CD14-positive monocyte (primary cell): ENCODE measurements around the gene LTBP1. TPM values are rescaled to one million over a fixed set of nuclear protein-coding genes. Genes with fewer than 3 reads are reported as not detected.

Experiments used
- DNase-seq, 3 donors: peaks; one replicate each; pipeline ENCODE4 v3.0.0-alpha.2; 2011 to 2022
- H2AFZ ChIP-seq: 2 replicates; pipeline ENCODE4 v1.6.0; 2012; ENCODE audit warnings: mild to moderate bottlenecking, low read depth, low read length, inconsistent platforms; ENCODE audit not compliant: insufficient read depth, poor library complexity, severe bottlenecking
- H3K27ac ChIP-seq, 2 donors: 1 replicate in 1 of 2; 2 replicates in 1 of 2; pipeline ENCODE4 v1.5.1; 2012 to 2013; ENCODE audit warnings: low read length in 2 of 2, control low read depth in 1 of 2, inconsistent platforms in 1 of 2, low read depth in 1 of 2, mild to moderate bottlenecking in 1 of 2
- H3K27me3 ChIP-seq, 2 donors: one replicate each; pipeline versions ENCODE4 v1.6.0 to v1.6.1; 2011 to 2013; ENCODE audit warnings: low read length in 2 of 2; ENCODE audit not compliant: control insufficient read depth in 2 of 2, insufficient read depth in 2 of 2
- H3K36me3 ChIP-seq, 2 donors: replicated peaks in 1 of 2; 1 replicate in 1 of 2; 2 replicates in 1 of 2; pipeline versions ENCODE4 v1.5.1 to v1.6.1; 2012 to 2013; ENCODE audit warnings: low read length in 2 of 2, control low read depth in 1 of 2, inconsistent platforms in 1 of 2, mild to moderate bottlenecking in 1 of 2; ENCODE audit not compliant: insufficient read depth in 2 of 2, control insufficient read depth in 1 of 2
- H3K4me1 ChIP-seq, 2 donors: 1 replicate in 1 of 2; 2 replicates in 1 of 2; pipeline versions ENCODE4 v1.5.1 to v1.6.1; 2012 to 2013; ENCODE audit warnings: low read length in 2 of 2, control low read depth in 1 of 2, inconsistent platforms in 1 of 2, mild to moderate bottlenecking in 1 of 2, moderate library complexity in 1 of 2; ENCODE audit not compliant: insufficient read depth in 2 of 2, control insufficient read depth in 1 of 2
- H3K4me2 ChIP-seq: replicated peaks from 2 replicates; pipeline ENCODE3; 2012; ENCODE audit warnings: low read length, moderate library complexity, mild to moderate bottlenecking; ENCODE audit not compliant: poor library complexity, severe bottlenecking; ENCODE audit errors: extremely low read depth
- H3K4me3 ChIP-seq, 3 experiments: fragments of 200-600 bp in 1 of 3; sonication (generic) in 1 of 3; replicated peaks in 1 of 3; 1 replicate in 2 of 3; 2 replicates in 1 of 3; pipeline ENCODE4 v1.5.1; 2011 to 2013; ENCODE audit warnings: low read length in 3 of 3, mild to moderate bottlenecking in 3 of 3, control low read depth in 2 of 3, low read depth in 2 of 3, inconsistent platforms in 1 of 3, moderate library complexity in 1 of 3
- H3K79me2 ChIP-seq: 2 replicates; pipeline ENCODE4 v1.6.0; 2012; ENCODE audit warnings: mild to moderate bottlenecking, control low read depth, inconsistent platforms, low read length, moderate library complexity; ENCODE audit not compliant: insufficient read depth
- H3K9ac ChIP-seq: 2 replicates; pipeline ENCODE4 v1.6.0; 2017; ENCODE audit warnings: low read length, mild to moderate bottlenecking; ENCODE audit not compliant: insufficient read depth, poor library complexity, severe bottlenecking
- H3K9me3 ChIP-seq, 2 donors: replicated peaks in 1 of 2; 1 replicate in 1 of 2; 2 replicates in 1 of 2; pipeline versions ENCODE4 v1.5.1 to v1.6.1; 2012 to 2013; ENCODE audit warnings: low read length in 2 of 2, control low read depth in 1 of 2; ENCODE audit not compliant: control insufficient read depth in 1 of 2, insufficient read depth in 1 of 2
- H4K20me1 ChIP-seq: 2 replicates; pipeline ENCODE4 v1.6.0; 2012; ENCODE audit warnings: mild to moderate bottlenecking, low read length, control low read depth, moderate library complexity; ENCODE audit not compliant: insufficient read depth
- H3K27ac Mint-ChIP-seq, 7 donors: one replicate each; pipeline ENCODE4 v1.8.0; 2020; ENCODE audit warnings: mild to moderate bottlenecking in 7 of 7, mixed read lengths in 7 of 7, moderate library complexity in 6 of 7, inconsistent platforms in 2 of 7
- H3K27me3 Mint-ChIP-seq, 3 donors: one replicate each; pipeline ENCODE4 v1.8.0; 2021 to 2022; ENCODE audit warnings: low read depth in 3 of 3, mild to moderate bottlenecking in 3 of 3, mixed read lengths in 3 of 3, moderate library complexity in 3 of 3, inconsistent platforms in 1 of 3
- H3K36me3 Mint-ChIP-seq, 2 donors: one replicate each; pipeline ENCODE4 v1.8.0; 2020; ENCODE audit warnings: mixed read lengths in 2 of 2, inconsistent platforms in 1 of 2, mild to moderate bottlenecking in 1 of 2
- H3K4me1 Mint-ChIP-seq: one replicate; pipeline ENCODE4 v1.8.0; 2020; ENCODE audit warnings: mild to moderate bottlenecking, mixed read lengths
- H3K4me3 Mint-ChIP-seq, 2 donors: one replicate each; pipeline ENCODE4 v1.8.0; 2020; ENCODE audit warnings: mild to moderate bottlenecking in 2 of 2, mixed read lengths in 2 of 2, moderate library complexity in 1 of 2
- H3K9me3 Mint-ChIP-seq, 7 donors: one replicate each; pipeline ENCODE4 v1.8.0; 2020 to 2022; ENCODE audit warnings: mixed read lengths in 7 of 7, mild to moderate bottlenecking in 6 of 7, moderate library complexity in 6 of 7, inconsistent platforms in 2 of 7
- CTCF ChIP-seq: fragments of 200-600 bp; IDR thresholded peaks from one replicate; pipeline ENCODE4 v1.8.0; 2022; ENCODE audit warnings: antibody characterized with exemption, mild to moderate bottlenecking
- WGBS: methylation state at CpG from one replicate; pipeline ENCODE4 v1.1.5; 2013; ENCODE audit warnings: missing lambda C conversion rate; ENCODE audit not compliant: insufficient coverage; 5-methylcytosine and 5-hydroxymethylcytosine counted together
- intact Hi-C, 2 donors: fragments of 100-400 bp; cut with micrococcal nuclease; formaldehyde crosslinking; loops; one replicate each; pipeline versions ENCODE4 v1.15.0 to v1.15.1; 2023
- polyA plus RNA-seq, 3 donors: library from polyadenylated mRNA; depleted of rRNA in 1 of 3; unstranded in 2 of 3; stranded (reverse) in 1 of 3; fragments of 300-500 nt in 2 of 3; fragments of >200 nt in 1 of 3; fragmentation: Illumina TruSeq in 2 of 3; gene quantifications; 1 replicate in 2 of 3; 2 replicates in 1 of 3; pipeline ENCODE4 v1.2.3, GENCODE V29; 2012 to 2021

The LTBP1 gene
- polyA plus RNA-seq, 3 donors = 0.18 to 0.24 TPM; not detected in 1

- no peaks in the 10 kb centered on the region for H3K79me2 ChIP-seq
- no peak overlapping the region for H3K9ac ChIP-seq
- no peak for TF ChIP-seq CTCF
- DNase-seq = no peak
- no peaks in the 10 kb centered on the region for H3K27me3 ChIP-seq
- Mint-ChIP-seq H3K4me1 (no peaks in the 10 kb centered on the region), H3K27ac (no peak overlapping the region), H3K9me3 (peaks cover 0 to 14% (median 7%) of the 10 kb centered on the region in 7 donors), H3K4me3 (no peak overlapping the region), H3K27me3 (peaks cover 0 to 4% (median 3%) of the 10 kb centered on the region in 3 donors), H3K36me3 (no peaks in the 10 kb centered on the region)
- no peaks in the 10 kb centered on the region for H3K36me3 ChIP-seq
- no peak overlapping the region for H3K4me3 ChIP-seq
- H3K9me3 ChIP-seq = peaks cover 0 to 6% of the 10 kb centered on the region in 2 donors
- H3K4me1 ChIP-seq = no peaks in the 10 kb centered on the region
- H4K20me1 ChIP-seq = no peaks in the 10 kb centered on the region
- H2AFZ ChIP-seq = no peak overlapping the region
- intact Hi-C loops = no loop called here
- 80% methylated on average over 1 of the region's 8 CpGs for WGBS
- no peak overlapping the region for H3K27ac ChIP-seq
- H3K4me2 ChIP-seq = no peak overlapping the region
Observed at GRCh38 chr2:33077311-33077710, 130.6 kb downstream of the LTBP1 start.

DNA sequence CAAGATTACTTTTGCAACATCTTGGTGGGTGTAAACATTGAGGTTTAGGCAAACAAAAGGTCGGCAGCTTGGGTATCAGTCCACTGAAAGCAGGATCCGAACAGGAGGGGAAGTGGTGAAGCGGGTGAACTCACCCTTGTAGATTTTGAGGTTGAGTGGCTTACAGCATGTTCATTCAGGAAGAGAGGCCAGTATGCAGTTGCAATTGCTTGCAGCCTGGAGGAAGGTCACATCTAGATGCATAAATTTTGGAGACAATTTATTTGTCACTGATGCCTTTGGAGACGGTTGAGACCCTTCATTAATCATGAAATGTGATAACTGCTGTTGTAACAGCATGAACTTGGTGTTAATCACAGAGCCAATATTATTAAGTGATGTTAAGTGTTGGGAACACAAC, 131.1 kb downstream of the LTBP1 start:
- no peak overlapping the region for H2AFZ ChIP-seq
- no peaks in the 10 kb centered on the region for H3K4me1 Mint-ChIP-seq
- no peaks in the 10 kb centered on the region for H3K27me3 ChIP-seq
- no peaks in the 10 kb centered on the region for H4K20me1 ChIP-seq
- intact Hi-C loops = no loop called here
- WGBS = 80% methylated on average over 4 of the region's 4 CpGs
- H3K9ac ChIP-seq = no peak overlapping the region
- H3K9me3 Mint-ChIP-seq = peaks cover under 1 to 17% (median 9%) of the 10 kb centered on the region in 7 donors
- peaks cover 0 to 4% (median 3%) of the 10 kb centered on the region in 3 donors for H3K27me3 Mint-ChIP-seq
- no peaks in the 10 kb centered on the region for H3K79me2 ChIP-seq
- no peak overlapping the region for H3K4me3 ChIP-seq
- H3K36me3 ChIP-seq = no peaks in the 10 kb centered on the region
- H3K4me2 ChIP-seq = no peak overlapping the region
- TF ChIP-seq CTCF = no peak
- no peak overlapping the region for H3K27ac Mint-ChIP-seq
- no peaks in the 10 kb centered on the region for H3K4me1 ChIP-seq
- no peak for DNase-seq
- H3K9me3 ChIP-seq = peaks cover 0 to 6% of the 10 kb centered on the region in 2 donors
- H3K27ac ChIP-seq = no peak overlapping the region
- H3K36me3 Mint-ChIP-seq = no peaks in the 10 kb centered on the region
- H3K4me3 Mint-ChIP-seq = no peak overlapping the region
